Measurements from ENCODE around the gene RABGAP1L.
A peak's percentile ranks its signal among the peaks of the same experiment; 100 is the strongest.
"Not testable (repeated sequence)": the region's sequence is repeated elsewhere in the genome, so short reads cannot be mapped to it uniquely, and the experiment has no call there.

RABGAP1L gene

DNA sequence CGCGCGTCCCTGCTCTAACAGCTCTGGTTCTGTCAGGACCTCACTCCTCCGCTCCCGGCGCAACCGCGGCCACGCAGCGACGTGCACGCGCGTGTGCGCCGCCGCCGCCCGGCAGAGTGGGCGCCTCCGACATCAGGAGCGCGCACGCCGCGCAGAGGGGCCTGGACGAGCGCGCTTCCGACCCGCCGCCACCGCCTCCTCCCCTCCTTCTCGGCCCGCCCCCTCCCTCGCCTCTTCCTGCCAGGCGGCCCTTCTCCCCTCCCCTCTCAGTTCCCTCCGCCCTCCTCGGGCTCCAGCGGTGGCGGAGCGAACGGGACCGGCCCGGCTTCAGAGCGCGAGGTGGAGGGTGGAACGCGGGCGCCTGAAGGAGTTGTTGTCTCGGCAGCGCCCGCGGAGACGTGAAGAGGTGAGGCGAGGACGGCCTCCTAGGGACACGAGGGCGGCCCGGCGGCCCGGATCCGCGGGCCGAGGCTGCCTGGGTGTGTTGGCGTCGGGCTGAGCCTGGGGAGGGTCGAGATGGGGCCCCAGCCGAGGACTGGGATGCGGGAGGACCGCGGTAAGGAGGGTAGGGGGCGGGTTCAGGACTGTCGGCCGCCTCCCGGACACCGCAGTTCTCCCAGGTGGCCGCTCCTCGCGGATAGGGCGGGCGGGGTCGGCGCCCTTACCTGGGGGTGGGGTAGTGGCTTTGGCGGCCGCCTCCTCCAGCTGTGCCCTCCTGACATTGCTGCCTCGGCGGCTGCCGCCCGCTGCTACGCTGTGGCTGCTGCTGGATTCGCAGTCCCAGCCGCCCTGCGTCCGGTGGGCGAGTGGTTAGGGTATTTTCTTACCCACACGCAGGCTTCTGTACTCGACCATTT lies at the start of gene RABGAP1L:
RABGAP1L (plus strand) TSS at position 269 of the 857 bp plus-strand sequence.
- peak; percentile 96 for DNase-seq

DNA sequence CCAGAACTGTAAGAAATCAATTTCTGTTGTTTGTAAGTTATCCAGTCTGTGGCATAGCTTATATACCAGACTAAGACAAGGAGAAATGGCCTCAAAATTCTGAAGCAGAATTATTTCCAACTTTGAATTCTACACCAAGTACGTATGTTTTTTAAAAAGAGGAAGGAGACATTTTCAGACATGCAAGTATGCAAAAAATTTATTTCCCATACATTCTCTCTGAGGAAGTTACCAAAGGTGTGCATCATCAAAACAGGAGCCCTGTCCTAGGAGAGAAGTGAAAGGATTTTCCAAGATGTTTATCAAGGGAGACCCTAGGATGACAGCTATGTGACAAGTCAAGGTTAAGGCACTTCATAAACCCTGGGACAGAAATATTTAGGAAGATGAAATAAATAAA lies 49.3 kb upstream of the RABGAP1L start:
- no peak for DNase-seq

DNA sequence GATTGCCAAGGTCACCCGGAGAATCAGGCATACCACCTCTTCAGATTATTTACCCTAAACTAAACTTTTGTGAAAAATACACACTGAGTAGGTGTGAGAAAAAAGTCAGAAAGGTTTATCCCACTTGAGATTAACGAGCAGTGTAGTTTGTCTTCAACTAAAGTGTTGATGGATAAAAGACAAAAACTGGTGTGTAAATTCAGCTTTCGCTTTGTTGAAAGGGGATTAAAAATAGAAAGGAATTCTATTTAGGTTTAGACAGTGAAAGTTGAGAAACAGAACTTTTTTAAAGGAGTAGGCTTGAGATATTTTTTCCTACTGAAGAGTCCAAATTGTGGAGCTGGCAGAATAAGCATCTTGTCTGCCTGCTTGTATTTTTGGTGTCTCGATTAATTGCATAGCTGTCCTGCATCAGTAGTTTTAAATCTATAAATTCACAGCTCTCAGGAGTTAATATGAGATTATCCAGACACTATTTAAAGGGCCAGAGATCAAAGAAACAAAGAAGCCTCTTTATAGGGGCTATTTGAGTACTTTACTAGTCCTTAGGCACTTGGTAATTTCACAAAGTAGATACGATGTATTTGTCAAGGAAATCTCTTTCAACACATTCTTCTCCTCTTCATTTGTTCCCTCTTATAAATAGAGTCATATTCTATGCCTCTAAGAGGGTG lies 46.7 kb upstream of the RABGAP1L start:
- DNase-seq, result no peak

DNA sequence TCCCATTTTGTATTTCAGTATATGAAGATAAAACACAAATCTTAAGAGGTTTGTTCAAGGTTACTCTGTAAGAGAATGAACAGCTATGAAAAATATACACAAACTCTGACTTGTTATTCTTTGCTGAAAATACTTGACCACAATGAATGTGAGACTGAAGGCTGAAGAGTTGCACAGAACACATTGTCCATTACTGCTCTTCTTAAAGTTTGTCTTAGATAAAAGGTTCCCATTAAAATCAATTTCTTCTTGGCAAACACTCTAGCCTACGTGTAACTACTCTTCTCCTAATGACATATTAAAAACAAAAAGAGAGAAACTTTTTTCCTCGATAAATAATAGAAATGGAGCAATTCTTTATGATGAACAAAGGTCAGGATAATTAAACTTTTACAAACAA lies 45.2 kb upstream of the RABGAP1L start:
- DNase-seq, result no peak

DNA sequence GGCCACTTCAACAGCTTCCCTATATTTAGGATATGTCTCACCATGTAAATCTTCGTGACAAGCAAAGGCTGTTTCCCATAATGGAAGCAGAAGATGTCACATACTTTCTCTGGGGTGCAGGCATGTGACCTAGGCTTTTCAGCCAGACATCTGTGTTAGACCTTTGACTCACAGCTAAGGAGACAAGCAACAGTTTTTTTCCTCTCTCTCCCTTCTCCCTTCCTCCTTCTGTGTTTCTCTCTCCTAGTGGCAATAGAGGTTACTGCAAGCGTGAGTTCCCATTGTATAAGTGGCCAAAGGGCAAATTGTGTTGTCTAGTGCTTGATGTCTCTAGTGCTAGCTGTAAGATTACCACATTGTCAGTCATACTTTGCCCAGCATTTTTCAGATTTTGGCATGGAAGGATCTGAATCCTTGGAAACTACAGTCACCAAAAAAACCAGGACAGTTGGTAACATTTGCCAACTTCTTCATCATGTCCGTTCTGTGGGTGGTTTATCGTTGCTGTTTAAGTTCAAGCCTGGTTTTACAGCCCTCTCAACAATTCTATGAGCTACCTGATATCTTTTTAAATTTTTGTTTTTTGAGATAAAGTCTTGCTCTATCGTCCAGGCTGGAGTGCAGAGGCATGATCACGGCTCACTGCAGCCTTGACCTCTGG lies 44.4 kb upstream of the RABGAP1L start:
- peak; percentile 16 for DNase-seq

DNA sequence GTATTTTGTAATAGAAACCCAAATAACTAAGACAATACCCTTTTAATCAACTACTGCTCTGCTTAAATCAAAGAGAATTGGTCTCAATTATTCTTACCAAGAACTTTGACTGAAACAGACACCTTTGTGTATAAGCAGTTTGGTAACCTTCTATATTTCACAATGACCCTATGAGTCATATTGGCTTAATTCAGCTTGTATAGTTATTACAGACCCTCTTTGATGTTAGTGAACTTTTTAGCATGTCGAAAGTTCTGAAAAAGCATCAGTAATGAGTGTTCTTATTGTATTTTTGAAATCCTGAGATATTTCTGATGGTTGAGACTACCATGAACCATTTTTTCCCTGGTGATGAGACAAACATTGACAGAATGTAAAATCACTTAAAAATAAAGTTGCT lies 43.3 kb upstream of the RABGAP1L start:
- no peak for DNase-seq

DNA sequence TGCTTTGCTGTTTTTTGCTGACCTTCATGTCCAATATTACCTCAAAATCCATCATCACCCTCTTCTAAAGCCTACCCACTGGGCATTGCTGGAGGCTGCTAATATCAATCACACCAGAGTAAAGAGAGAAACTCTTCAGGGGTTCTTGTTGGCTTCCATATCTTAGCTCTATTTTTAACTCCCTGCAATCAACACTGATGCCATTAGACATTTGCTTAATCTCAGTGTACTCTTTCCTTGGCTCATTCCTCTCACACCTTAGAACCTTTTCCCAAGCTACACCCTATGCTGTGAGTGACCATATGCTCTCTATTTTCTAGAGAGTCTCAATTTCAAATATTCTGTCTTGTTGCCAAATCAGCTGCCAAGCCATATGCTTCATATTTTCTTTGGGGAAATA lies 40.6 kb upstream of the RABGAP1L start:
- DNase-seq, result no peak

DNA sequence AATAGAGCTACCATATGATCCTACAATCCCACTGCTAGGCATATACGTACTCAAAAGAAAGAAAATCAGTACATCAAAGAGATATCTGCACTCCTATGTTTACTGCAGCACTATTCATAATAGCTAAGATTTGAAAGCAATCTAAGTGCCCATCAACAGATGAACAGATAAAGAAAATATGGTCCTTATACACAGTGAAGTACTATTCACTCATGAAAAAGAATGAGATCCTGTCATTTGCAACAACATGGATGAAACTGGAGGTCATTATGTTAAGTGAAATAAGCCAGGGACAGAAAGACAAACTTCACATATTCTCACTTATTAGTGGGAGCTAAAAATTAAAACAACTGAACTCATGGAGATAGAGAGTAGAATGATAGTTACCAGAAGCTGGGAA lies 37.0 kb upstream of the RABGAP1L start:
- DNase-seq, result not testable (repeated sequence)

DNA sequence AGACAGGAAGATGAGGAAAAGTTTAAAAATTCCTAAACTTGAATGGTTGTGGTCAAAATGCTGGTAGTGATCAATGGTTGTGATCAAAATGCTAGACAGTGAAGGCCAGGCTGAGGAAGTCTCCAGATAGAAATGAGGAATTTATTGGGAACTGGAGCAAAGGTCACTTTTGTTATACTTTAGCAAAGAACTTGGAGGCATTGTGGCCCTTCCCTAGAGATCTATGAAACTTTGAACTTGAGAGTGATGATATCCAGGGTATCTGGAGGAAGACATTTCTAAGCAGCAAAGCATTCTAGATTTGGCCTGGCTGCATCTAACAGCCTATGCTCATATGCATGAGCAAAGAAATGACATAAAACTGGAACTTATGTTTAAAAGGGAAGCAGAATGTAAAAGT lies 35.5 kb upstream of the RABGAP1L start:
- DNase-seq, result no peak

DNA sequence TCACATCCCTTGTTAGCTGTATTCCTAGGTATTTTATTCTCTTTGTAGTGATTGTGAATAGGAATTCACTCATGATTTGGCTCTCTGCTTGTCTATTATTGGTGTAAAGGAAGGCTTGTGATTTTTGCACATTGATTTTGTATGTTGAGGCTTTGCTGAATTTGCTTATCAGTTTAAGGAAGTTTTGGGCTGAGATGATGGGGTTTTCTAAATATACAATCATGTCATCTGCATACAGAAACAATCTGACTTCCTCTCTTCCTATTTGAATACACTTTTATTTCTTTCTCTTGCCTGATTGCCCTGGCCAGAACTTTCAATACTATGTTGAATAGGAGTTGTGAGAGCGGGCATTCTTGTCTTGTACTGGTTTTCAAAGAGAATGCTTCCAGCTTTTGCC lies 32.1 kb upstream of the RABGAP1L start:
- DNase-seq, result not testable (repeated sequence)

DNA sequence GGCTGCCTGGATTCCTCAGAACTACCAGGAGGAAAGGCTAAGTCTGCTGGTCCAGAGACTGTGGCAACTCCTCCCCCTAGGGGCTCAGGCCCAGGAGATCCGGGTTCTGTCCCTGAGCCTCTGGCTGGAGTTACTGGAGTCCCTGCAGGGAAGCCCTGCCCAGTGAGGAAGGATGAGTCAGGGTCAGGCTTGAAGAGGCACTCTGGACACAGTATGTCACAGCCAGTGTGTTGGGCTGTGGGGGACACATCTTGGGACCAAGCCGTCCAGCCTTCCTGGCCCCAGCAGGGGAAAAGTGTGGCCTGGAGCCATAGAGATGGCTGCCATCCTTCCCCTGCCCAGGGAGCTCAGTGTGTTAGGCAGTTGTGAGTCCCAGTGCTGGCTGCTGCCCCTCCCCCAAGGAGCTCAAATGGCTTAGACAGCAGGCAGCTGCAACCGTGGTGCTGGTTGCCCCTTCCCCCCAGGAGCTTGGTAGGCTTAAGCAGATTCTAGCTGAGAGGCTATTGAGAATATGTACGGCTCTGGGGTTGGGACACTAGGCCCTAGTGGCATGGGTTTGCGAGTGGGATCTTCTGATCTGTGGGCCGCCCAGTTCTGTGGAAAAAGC lies 28.2 kb upstream of the RABGAP1L start:
- no peak for DNase-seq

DNA sequence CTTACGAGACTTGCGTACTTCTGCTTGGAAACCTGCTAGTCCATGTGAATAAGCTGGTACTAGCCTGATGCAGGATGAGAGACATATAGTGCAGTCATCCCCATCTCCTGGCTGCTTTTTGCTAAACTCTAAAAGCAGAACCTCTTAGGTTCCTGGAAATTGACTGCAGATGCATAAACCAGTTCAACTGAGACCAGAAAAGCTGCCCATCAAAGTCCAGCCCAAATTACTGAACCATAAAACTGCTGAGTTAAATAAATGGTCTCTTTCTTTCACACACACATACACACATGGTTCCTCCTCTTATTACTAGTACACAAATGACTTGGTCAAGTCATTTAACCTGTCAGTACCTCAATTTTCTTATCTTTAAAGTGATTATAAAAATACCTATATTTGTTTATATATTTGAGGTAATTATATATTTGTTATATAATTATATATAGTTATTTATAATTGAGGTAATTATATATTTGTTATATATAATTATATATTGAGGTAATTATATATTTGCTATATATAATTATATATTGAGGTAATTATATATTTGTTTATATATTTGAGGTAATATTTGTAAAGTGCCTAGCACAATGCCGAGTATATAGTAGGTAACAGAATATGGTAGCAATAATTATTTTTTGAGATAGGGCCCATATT lies 25.2 kb upstream of the RABGAP1L start:
- no peak for DNase-seq

DNA sequence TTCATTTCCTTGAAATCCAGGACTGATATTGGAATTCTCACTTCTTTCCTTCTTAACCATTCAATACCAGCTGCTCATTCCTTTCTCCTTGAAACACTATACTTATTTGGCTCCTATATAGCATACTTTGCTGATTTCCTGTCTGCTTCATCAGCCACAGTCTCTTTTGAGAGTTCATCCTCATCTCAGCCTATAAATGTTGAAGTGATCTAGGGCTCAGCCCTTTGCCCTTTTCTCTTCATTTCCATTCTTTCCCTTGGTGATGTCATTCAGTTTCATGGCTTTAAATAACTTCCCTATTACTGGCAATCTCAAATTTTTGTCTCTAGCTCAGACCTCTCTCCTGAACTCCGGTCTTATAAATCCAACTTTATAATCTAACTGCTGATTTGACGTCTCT lies 24.1 kb upstream of the RABGAP1L start:
- no peak for DNase-seq

DNA sequence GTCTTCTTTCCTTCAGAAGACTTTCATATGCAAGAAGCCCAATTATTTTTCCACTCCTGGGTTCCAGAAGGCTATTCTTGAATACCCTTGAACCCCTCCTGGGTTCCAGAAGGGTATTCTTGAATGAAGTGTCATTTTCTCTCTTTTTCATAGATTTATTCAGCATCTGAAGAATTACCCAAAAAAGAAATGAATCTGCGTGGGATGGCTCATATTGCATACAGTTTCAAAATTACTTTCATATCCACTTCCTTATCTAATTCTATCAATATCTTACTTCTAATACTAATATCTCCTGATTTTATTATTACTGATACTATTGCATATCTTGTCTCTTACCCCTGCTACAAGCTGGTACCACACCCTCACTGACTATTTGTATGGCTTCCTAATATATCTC lies 22.6 kb upstream of the RABGAP1L start:
- no peak for DNase-seq

DNA sequence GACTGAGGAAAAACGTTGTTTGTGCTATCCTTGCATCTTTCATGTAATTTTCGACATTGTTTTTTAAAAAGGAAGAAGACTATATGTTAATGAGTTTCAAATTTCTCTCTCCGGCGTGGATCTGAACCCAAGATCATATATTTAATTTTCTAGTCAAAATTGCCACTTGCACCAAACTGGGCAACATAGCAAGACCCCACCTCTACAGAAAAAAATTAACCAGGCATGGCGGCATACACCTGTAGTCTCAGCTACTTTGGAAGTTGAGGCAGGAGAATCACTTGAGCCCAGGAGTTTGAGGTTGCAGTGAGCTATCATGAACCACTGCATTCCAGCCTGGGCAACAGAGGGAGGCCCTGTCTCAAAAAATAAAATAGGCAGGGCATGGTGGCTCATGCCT lies 16.5 kb upstream of the RABGAP1L start:
- DNase-seq, result no peak

DNA sequence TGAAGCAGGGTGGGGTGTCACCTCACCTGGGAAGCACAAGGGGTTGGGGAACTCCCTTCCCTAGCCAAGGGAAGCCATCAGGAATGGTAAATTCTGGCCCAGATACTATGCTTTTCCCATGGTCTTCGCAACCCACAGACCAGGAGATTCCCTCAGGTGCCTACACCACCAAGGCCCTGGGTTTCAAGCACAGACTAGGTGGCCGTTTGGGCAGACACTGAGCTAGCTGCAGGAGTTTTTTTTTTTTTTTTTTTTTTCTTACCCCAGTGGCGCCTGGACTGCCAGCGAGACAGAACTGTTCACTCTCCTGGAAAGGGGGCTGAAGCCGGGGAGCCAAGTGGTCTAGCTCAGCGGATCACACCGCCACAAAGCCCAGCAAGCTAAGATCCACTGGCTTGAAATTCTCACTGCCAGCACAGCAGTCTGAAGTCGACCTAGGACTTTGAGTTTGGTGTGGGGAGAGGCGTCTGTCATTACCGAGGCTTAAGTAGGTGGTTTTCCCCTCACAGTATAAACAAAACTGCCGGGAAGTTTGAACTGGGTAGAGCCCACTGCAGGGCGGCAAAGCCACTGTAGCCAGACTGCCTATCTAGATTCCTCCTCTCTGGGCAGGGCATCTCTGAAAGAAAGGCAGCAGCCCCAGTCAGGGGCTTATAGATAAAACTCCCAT lies 15.5 kb upstream of the RABGAP1L start:
- DNase-seq, result not testable (repeated sequence)

DNA sequence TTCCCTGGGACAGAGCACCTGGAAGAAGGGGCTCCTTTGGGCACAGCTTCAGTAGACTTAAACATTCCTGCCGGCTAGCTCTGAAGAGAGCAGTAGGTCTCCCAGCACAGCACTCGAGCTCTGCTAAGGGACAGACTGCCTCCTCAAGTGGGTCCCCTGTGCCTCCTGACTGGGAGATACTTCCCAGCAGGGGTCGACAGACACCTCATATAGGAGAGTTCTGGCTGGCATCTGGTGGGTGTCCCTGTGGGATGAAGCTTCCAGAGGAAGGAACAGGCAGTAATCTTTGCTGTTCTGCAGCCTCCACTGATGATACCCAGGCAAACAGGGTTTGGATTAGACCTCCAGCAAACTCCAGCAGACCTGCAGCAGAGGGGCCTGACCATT lies 14.9 kb upstream of the RABGAP1L start:
- not testable (repeated sequence) for DNase-seq

DNA sequence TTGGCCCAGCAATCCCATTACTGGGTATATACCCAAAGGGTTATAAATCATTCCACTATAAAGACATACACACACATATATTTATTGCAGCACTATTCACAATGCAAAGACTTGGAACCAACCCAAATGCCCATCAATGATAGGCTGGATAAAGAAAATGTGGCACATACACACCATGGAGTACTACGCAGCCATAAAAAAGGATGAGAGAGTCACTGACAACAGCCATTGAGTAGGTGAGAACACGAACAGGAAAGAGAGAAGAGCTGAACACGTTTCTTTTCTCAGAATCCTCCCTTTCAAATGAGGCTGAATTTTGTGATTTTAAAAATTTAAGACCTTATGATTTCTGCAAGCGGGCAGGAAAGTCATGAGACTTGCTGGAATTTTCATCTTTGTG lies 10.1 kb upstream of the RABGAP1L start:
- no peak for DNase-seq

DNA sequence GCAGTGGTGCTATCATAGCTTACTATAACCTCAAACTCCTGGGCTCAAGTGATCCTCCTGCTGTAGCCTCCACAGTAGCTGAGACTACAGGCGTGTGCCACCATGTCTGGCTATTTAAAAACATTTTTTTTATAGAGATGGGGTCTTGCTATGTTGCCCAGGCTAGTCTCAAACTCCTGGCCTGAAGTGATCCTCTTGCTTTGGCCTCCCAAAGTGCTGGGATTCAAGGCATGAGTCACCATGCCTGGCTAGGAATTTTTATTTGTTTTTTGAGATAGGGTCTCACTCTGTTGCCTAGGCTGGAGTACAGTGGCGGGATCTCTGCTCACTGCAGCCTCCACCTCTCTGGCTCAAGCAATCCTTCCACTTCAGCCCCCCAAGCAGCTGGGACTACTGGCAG lies 8.8 kb upstream of the RABGAP1L start:
- no peak for DNase-seq

DNA sequence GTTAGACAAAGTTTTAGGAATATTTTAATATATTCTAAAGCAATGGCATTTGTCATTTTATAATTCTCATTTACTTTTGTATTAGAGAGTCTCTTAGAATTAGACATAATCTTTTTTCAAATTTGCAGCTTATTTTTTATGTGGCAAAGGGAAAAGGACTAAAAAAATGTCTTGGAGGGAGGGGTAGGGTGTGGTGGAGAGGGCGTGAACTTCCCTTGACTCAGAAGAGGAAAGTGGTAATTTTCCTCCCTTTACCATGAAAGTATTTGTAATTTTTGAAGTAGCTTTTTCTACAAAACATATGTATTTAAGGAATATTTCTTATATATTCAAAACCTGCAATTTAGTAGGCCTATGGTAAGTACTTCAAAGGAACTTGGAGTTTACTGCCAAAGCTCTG lies 6.9 kb upstream of the RABGAP1L start:
- DNase-seq, result no peak

DNA sequence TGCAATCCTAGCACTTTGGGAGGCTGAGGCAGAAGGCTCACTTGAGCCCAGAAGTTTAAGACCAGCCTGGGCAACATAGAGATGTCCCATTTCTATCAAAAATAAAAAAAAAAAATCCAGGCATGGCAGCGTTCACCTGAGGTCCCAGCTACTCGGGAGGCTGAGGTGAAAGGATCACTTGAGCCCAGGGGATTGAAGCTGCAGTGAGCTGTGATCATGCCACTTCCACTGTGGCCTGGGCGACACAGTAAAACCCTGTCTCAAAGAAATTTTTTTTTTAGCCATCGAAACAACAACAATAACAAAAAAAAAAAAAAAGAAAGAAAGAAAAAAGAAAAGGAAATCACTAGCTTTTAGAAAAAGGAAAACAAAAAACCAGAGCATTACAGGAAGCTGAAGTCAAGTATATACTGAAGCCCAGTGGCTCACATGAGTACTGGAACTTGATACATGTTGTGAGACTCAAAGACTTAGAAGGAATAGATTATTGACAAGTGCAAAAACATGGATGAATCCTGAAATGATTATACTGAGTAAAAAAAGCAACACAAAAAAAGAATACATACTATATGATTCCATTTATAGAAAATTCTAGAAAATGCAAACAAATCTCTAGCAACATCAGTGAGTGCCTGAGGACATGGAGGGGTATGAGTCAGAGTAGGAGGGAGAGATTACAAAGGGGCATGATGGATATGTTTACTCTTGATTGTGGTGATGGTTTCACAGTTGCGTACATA lies 6.1 kb upstream of the RABGAP1L start:
- DNase-seq, result no peak

DNA sequence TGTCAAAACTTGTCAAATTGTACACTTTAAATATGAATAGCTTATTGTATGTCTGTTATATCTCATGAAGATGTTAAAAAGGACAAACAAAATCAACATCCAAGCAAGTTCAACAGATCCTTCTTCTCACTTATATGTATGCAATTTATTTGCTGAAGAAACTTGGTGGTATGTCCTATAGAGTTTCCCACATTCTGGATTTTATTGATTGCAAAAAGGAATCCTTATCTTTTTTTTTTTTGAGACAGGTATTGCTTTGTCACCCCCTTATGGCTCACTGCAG lies 5.6 kb upstream of the RABGAP1L start:
- no peak for DNase-seq

Measured in stimulated activated CD4-positive, alpha-beta T cell treated with anti-CD3 and anti-CD28 coated beads, Interleukin-15, amount 100 ng/mL, for 24 hours (primary cell).